GM21528 (cell line): ENCODE results near the gene NMT2.

Experiments
- ATAC-seq: cut with Tn5 transposase; IDR thresholded peaks from one replicate; pipeline ENCODE4 v1.9.1; 2021; ENCODE audit warnings: mild to moderate bottlenecking, moderate library complexity; ENCODE audit not compliant: unreplicated experiment, low FRiP score

NMT2 gene

DNA sequence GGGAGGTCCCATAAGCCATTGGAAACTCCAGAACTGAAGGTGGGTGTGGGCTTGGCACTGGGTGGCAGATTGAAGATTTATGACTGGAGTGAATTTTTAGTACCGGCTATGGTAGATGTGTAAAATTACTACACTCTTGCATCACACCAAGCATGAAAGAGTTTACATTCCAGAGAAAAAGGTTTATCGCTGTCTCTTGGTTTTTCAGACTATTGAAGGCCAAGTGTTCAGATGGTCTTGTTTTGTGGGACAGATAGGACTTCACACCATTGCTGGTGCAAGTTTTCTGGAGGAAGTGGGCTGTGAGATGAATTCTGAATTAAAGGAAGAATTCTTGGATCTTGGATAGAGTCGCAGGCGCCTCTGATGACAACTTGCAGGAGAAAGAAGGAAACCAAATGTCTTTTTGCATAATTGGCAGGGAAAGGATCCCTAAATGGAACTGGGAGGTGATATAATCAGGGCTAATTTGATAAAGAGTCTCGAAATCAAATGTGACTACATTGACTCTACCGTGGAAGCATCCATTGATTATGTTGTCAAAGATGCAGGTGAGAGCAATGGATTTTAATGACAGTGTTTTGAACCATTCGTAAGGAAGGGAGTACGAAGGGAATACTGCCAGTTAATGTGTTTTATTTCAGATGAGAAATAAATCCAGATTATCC is 14.2 kb upstream of the NMT2 start:
- no peak for ATAC-seq

DNA sequence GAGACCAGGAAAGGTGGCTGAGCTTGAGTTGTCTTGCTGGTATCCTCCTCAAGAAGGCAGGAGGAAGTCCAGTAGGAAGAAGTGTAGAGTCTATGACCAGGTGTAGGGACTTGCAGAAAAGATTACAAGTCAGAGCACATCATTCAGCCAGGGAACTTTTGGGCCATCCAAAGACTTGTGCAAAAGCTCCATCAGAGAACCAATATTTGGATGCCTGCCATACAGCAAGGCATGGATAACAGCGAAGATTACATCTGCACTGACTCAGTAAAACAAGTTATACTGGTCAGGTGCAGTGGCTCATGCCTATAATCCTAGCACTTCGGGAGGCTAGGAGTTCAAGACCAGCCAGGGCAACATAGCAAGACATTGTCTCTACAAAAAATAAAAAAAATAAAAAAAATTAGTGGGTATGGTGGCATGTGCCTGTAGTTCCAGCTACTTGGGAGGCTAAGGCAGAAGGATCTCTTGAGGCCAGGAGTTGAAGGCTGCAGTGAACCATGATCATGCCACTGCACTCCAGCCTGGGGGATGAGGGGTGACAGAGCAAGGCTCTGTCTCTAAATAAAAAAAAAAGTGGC is 13.2 kb upstream of the NMT2 start:
- ATAC-seq, result no peak

DNA sequence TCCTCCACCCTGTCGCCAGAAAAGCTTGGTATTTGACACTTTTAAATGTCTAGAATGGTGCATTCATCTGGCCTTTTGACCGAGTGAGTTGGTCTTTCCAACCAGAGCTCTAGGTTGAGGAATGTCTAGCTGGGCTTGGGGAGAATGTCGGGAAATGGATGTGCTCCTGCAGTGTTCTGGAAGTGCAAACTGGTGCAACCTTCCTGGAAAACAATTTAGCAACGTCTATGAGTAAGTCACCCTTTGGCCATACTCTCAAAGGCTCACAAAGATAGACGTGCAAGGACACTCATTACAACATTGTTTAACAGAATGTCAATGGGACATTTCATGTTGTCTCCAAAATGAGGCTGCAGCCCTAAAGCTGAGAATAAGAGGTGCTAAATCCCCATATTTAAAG is 12.2 kb upstream of the NMT2 start:
- no peak for ATAC-seq

DNA sequence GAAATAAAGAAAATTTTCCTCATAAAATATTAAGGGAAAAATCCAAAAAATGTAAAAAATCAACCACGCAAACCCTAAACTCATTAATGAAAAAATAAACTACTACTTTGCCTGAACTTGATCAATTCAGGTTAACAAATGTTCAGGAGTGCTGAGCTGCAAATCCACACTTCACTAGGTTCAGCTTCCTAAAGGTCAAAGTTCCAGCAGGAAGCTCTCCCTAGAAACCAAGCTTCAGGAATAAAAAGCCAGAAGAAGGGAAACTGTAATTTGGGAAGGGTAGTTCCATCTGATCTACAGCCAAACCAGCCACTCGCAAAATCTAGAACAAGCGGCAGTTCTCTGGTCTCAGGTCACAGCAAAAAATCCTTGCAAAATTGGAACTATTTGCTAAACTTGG is 7.8 kb upstream of the NMT2 start:
- no peak for ATAC-seq

DNA sequence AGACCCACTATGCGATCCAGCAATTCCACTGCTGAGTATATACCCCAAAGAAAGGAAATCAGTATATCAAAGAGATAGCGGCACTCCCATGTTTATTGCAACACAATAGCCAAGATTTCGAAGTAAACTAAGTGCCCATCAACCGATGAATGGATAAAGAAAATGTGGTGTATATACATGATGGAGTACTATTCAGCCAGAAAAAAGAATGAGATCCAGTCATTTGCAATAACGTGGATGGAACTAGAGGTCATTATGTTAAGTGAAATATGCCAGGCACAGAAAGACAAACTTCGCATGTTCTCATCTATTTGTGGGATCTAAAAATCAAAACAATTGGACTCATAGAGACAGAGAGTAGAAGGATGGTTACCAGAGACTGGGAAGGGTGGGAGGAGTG is 7.1 kb upstream of the NMT2 start:
- ATAC-seq, result no peak

DNA sequence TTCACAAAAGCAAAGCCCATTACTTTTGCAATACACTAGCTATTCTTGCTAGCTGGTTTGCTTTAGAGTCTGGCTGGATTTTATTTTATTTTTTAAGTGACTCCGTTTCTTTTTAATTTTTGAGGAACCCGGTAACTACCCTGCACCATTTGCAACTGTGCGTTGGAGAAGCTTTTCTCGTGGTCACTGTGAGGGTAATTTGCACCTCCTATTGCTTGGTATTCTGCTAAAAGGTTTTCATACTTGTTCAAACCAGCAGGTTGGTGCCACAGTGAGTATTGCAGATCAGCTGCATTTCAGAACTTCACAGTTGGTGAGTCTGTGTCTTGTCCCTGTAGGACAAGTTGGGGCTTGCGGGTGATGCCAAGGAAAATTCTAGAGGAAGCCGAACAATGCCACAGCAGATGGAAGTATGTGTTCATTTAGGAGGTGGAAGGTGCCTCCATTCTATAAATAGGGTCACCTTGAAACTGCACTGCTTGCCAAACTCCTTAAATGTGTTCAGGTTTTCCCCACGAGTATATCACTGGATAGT is 3.9 kb upstream of the NMT2 start:
- ATAC-seq, result no peak

DNA sequence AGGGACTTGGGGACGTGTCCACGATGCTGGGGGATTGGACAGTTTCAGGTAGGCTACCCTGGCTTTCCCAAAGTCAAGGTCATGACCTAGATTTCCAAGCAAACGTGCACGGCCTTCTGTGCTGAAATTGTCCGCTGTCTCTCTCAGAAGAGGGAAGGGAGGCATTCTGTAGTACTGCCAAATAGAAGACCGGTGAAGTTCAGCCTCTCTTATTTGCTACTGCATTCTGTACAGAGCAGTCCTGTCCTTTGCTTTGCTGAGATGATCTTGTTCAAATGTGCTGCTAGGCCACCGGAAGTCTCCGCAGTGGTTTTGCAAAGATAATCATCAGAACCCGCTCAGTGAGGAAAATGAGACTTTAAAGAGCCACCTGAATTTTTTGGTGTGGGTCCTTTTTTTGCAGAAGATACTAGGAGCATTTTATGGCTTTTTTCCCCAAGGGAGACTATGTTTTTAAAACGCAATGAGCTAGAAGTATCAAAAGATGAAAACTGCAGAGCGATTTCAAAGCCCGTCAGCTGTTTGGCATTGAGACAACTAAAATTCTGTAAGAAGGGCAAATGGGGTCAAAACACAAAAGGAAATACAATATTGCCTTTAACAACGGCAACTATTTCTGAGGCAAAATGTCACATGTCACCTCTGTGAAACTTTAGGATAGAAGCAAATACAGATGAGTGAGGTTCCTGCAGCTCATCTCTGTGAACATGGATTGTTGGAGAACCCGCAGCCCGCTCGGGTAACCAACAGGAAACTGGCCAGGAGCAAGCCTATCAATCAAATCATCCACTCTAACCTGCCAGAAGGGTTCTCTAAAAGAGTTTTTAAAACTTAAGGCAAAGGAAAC is 1.3 kb upstream of the NMT2 start:
- no peak for ATAC-seq

DNA sequence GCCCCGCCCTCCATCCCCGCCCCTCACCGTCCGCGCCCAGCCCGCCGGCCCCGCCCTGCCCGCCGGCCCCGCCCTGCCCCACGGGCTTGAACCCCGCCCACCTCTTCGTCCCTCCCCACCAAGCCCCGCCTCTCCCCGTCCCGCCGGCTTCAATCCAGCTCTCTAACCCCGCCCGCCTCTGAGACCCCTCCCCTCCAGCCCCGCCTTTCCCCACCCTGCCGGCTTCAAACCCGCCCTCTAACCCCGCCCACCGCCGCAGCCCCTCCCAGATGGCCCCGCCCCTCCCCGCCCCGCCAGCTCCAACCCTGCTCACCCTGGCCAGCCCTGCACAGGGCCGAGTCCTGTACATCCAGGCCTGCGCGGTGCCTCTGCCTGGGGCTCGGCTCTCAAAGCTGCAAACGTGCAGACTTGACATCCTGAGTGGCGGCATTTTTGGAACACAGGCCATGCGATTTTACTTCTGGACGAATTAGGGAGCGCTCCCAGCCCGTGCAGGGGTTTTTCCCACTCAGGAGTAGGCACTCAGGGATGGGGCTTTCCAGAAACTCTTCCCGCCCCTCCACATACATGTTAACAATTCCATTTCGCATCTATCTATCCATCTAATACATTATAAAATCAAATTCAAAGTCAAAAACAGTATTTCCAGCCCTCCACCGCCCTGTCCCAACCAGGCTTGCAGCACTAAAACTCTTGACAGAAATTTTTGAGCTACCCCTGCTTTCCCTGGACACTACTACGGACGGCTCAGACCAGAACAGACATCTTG is 477 bp upstream of the NMT2 start:
- ATAC-seq, result peak; percentile 39

DNA sequence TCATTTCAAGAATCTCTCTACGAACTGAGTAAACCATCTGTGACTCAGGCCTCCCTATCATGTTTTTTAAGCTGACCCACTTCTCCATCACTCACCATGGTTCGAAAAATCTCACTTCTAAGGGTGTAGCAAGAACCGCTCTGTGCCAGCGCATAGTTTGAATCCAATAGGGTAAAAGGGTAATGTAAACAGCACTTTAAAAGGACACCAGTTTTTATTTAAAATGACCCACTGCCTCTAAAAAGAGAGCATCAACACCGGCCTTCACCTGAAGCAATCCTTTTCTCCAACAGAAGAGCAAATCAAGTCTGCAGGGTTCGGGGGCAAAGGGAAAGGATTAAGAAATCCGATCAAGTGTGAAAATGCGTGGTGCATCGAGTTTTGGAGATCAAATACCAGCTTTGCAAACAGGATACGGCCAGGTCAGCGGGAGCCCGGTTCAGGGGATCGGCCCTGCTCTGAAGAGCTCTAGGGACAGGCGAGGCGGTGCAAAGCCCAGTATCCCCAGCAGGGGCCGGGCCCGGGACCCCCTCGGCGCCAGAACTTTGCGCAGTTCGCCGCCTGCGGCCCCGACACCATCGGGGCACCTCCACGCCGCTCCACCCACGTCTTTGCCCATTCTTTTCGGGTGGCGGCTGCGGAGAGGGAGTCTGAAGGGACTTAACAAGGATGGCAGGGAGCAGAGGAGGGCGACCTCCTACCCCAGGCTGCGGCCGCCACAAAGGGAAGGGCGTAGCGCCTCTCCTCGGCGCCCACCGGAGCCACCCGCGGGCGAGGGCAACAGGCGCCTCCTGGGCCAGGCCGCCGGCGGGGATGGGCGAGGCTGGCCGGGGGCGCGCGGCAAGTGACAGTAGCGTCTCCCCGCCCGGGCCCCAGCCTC is 842 bp downstream of the NMT2 start:
- ATAC-seq, result peak; percentile 41

DNA sequence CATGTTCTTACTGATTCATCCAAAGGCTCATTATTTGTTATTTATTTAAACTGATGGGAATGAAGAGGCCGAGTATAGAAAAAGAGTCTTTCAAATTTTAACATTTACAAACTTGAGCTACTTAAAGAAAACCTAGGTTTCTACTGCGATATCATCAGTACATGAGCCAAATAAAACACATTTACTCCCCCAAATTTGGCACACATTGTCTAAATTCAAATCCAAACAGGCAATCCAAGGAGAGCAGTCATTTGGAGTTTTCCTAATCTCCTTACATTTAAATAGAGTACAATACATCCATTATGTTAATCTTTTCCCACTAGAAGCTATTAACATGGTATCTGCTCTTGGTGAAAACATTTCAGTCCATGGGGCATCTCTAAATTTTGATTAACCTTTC is 2.2 kb downstream of the NMT2 start:
- no peak for ATAC-seq

DNA sequence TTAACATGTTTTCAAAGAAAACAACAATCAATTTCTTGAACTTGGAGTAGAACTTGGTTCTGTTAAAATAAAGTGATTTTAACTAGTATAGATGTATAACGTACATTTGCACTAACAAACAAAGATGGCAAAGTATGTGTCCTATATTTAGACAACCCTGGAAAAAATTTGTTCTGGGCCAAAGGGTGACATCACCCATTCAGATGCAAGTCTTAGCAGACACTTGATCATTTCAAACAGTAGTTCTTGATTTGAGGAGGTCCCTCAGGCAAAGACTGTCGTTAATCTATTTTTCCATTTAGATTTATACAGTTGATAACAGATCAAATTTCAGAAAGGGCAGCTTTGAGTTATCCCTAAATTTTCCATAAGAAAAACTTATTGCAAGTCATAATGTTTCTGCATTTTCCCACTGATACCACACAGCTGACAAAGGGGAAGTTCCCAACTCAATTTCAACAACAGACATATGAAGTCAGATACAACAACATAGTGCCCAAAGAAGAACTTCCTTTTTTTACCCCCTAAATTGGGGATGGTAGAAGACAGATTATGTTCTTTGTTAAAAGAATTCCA is 5.2 kb downstream of the NMT2 start:
- ATAC-seq, result no peak

DNA sequence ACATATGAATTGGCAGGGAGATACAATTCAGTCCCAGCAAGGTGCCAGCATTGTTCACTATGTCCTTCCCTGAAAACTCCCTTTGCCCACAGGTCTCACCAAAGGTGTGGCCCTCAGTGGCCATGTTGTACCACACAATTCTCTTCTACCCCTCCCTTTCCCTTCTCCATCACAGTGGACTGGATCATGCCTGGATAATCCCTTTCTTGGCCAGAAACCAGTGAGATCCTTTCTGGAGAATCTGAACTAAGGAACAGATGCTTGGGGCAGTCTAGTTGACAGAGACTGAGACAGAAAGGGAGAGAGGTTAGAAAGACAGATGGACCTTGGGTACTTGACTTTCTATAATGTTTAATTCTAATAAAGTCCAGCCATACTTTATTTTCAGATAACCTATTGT is 9.5 kb downstream of the NMT2 start:
- no peak for ATAC-seq

DNA sequence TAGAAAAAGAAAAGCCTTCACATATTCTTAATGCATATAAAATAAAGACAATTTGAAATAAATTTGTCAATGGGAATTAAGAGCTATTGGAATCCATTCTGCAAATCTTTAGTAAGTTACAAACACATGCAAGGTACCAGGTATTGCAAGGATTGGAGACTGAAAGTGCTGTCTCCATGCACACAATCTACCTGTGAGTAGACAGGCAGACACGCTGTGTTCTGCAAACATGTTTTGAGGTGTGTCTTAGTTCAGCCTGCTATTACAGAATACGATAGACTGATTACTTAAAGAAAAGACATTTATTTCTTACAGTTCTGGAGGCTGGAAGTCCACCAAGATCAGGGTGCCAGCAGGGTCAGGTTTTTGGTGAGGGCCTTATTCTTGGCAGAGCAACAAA is 10.0 kb downstream of the NMT2 start:
- ATAC-seq, result no peak

DNA sequence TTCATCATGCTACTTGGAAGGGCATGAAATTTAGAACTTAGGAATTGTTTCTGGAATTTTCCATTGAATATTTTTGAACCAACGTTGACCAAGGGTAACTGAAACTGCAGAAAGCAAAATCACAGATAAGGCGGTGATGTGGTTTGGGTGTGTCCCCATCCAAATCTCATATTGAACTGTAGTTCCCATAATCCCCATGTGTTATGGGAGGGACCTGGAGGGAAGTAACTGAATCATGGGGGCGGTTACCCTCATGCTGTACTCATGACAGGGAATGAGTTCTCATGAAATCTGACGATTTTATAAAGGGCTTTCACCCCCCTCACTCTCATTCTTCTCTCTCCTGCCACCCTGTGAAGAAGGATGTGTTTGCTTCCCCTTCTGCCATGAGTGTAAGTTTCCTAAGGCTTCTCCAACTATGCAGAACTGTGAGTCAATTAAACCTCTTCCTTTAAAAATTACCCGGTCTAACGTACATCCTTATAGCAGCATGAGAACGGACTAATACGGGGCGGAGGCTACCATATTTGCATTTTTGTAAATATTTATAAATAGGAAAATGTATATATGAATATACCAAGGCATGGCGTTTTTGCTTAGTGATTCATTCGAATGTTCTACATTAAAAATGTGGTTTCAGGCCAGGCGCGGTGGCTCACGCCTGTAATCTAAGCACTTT is 12.4 kb downstream of the NMT2 start:
- no peak for ATAC-seq

DNA sequence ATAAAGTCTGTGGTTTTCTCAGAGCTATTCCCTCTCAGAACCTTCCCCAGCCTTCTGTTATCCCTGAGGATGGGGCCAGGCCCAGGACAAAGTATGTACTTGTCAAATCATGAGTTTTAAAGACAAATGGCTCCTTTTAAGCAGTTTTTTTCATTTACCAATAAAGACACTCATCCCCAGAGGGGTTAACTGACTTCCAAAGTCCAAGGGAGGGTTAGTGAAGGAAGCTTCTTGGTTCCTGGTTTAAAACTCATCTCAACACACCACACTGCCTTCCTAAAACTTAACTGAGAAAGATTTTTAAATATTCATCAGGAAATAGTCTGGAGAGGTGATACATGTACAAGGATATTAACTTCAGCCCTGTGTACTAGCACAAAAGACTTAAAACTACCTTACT is 15.9 kb downstream of the NMT2 start:
- no peak for ATAC-seq

DNA sequence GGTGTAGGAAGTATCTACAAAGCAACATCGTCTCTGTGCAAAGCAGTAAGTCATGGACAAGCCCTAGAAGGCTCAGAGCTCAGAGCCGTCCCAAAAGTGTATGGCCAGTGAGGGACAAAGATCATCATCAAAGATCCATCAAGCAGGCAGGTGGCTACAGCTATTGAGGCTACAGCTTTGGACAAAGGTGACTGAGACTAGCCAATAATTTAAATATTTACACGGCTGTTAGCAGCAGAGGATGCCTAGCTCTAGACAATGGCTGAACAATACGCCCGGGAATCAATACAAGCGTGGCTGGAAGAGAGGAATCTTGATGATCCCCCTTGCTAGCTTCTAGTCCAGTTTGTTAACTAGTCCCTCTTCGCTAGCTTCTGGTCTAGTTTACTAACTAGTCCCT is 17.9 kb downstream of the NMT2 start:
- ATAC-seq, result no peak

DNA sequence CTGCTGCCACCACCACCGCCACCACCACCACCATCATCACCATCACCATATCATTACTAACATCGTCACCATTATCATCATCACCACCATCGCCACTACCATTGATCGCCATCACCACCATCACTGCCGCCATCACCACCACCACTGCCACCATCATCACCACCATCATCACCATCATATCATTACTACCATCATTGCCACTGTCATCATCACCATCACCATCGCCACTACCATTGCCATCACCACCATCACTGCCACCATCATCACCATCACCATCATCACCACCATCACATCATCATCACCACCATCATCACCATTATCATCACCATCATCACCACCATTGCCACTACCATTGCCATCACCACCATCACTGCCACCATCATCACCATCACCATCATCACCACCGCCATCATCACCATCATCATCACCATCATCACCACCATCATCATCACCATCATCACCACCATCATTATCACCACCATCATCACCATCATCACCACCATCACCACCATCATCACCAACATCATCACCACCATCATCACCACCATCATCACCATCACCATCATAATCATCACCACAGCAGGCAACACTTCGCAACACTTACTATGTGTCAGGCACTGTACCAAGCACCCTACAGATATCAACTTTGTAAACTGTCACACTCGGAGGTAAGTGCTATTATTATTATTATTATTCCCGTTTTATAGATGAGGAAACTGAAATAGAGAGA is 19.3 kb downstream of the NMT2 start:
- ATAC-seq, result no peak
